CD14-positive monocyte (primary cell): ENCODE measurements around the gene CDH18. TPM values are rescaled to one million over a fixed set of nuclear protein-coding genes. Genes with fewer than 3 reads are reported as not detected.

Experiments used
- DNase-seq, 3 donors: peaks; one replicate each; pipeline ENCODE4 v3.0.0-alpha.2; 2011 to 2022
- H2AFZ ChIP-seq: 2 replicates; pipeline ENCODE4 v1.6.0; 2012; ENCODE audit warnings: mild to moderate bottlenecking, low read depth, low read length, inconsistent platforms; ENCODE audit not compliant: insufficient read depth, poor library complexity, severe bottlenecking
- H3K27ac ChIP-seq, 2 donors: 1 replicate in 1 of 2; 2 replicates in 1 of 2; pipeline ENCODE4 v1.5.1; 2012 to 2013; ENCODE audit warnings: low read length in 2 of 2, control low read depth in 1 of 2, inconsistent platforms in 1 of 2, low read depth in 1 of 2, mild to moderate bottlenecking in 1 of 2
- H3K27me3 ChIP-seq, 2 donors: one replicate each; pipeline versions ENCODE4 v1.6.0 to v1.6.1; 2011 to 2013; ENCODE audit warnings: low read length in 2 of 2; ENCODE audit not compliant: control insufficient read depth in 2 of 2, insufficient read depth in 2 of 2
- H3K36me3 ChIP-seq, 2 donors: replicated peaks in 1 of 2; 1 replicate in 1 of 2; 2 replicates in 1 of 2; pipeline versions ENCODE4 v1.5.1 to v1.6.1; 2012 to 2013; ENCODE audit warnings: low read length in 2 of 2, control low read depth in 1 of 2, inconsistent platforms in 1 of 2, mild to moderate bottlenecking in 1 of 2; ENCODE audit not compliant: insufficient read depth in 2 of 2, control insufficient read depth in 1 of 2
- H3K4me1 ChIP-seq, 2 donors: 1 replicate in 1 of 2; 2 replicates in 1 of 2; pipeline versions ENCODE4 v1.5.1 to v1.6.1; 2012 to 2013; ENCODE audit warnings: low read length in 2 of 2, control low read depth in 1 of 2, inconsistent platforms in 1 of 2, mild to moderate bottlenecking in 1 of 2, moderate library complexity in 1 of 2; ENCODE audit not compliant: insufficient read depth in 2 of 2, control insufficient read depth in 1 of 2
- H3K4me2 ChIP-seq: replicated peaks from 2 replicates; pipeline ENCODE3; 2012; ENCODE audit warnings: low read length, moderate library complexity, mild to moderate bottlenecking; ENCODE audit not compliant: poor library complexity, severe bottlenecking; ENCODE audit errors: extremely low read depth
- H3K4me3 ChIP-seq, 3 experiments: fragments of 200-600 bp in 1 of 3; sonication (generic) in 1 of 3; replicated peaks in 1 of 3; 1 replicate in 2 of 3; 2 replicates in 1 of 3; pipeline ENCODE4 v1.5.1; 2011 to 2013; ENCODE audit warnings: low read length in 3 of 3, mild to moderate bottlenecking in 3 of 3, control low read depth in 2 of 3, low read depth in 2 of 3, inconsistent platforms in 1 of 3, moderate library complexity in 1 of 3
- H3K79me2 ChIP-seq: 2 replicates; pipeline ENCODE4 v1.6.0; 2012; ENCODE audit warnings: mild to moderate bottlenecking, control low read depth, inconsistent platforms, low read length, moderate library complexity; ENCODE audit not compliant: insufficient read depth
- H3K9ac ChIP-seq: 2 replicates; pipeline ENCODE4 v1.6.0; 2017; ENCODE audit warnings: low read length, mild to moderate bottlenecking; ENCODE audit not compliant: insufficient read depth, poor library complexity, severe bottlenecking
- H3K9me3 ChIP-seq, 2 donors: replicated peaks in 1 of 2; 1 replicate in 1 of 2; 2 replicates in 1 of 2; pipeline versions ENCODE4 v1.5.1 to v1.6.1; 2012 to 2013; ENCODE audit warnings: low read length in 2 of 2, control low read depth in 1 of 2; ENCODE audit not compliant: control insufficient read depth in 1 of 2, insufficient read depth in 1 of 2
- H4K20me1 ChIP-seq: 2 replicates; pipeline ENCODE4 v1.6.0; 2012; ENCODE audit warnings: mild to moderate bottlenecking, low read length, control low read depth, moderate library complexity; ENCODE audit not compliant: insufficient read depth
- H3K27ac Mint-ChIP-seq, 7 donors: one replicate each; pipeline ENCODE4 v1.8.0; 2020; ENCODE audit warnings: mild to moderate bottlenecking in 7 of 7, mixed read lengths in 7 of 7, moderate library complexity in 6 of 7, inconsistent platforms in 2 of 7
- H3K27me3 Mint-ChIP-seq, 3 donors: one replicate each; pipeline ENCODE4 v1.8.0; 2021 to 2022; ENCODE audit warnings: low read depth in 3 of 3, mild to moderate bottlenecking in 3 of 3, mixed read lengths in 3 of 3, moderate library complexity in 3 of 3, inconsistent platforms in 1 of 3
- H3K36me3 Mint-ChIP-seq, 2 donors: one replicate each; pipeline ENCODE4 v1.8.0; 2020; ENCODE audit warnings: mixed read lengths in 2 of 2, inconsistent platforms in 1 of 2, mild to moderate bottlenecking in 1 of 2
- H3K4me1 Mint-ChIP-seq: one replicate; pipeline ENCODE4 v1.8.0; 2020; ENCODE audit warnings: mild to moderate bottlenecking, mixed read lengths
- H3K4me3 Mint-ChIP-seq, 2 donors: one replicate each; pipeline ENCODE4 v1.8.0; 2020; ENCODE audit warnings: mild to moderate bottlenecking in 2 of 2, mixed read lengths in 2 of 2, moderate library complexity in 1 of 2
- H3K9me3 Mint-ChIP-seq, 7 donors: one replicate each; pipeline ENCODE4 v1.8.0; 2020 to 2022; ENCODE audit warnings: mixed read lengths in 7 of 7, mild to moderate bottlenecking in 6 of 7, moderate library complexity in 6 of 7, inconsistent platforms in 2 of 7
- WGBS: methylation state at CpG from one replicate; pipeline ENCODE4 v1.1.5; 2013; ENCODE audit warnings: missing lambda C conversion rate; ENCODE audit not compliant: insufficient coverage; 5-methylcytosine and 5-hydroxymethylcytosine counted together
- intact Hi-C, 2 donors: fragments of 100-400 bp; cut with micrococcal nuclease; formaldehyde crosslinking; loops; one replicate each; pipeline versions ENCODE4 v1.15.0 to v1.15.1; 2023
- polyA plus RNA-seq, 3 donors: library from polyadenylated mRNA; depleted of rRNA in 1 of 3; unstranded in 2 of 3; stranded (reverse) in 1 of 3; fragments of 300-500 nt in 2 of 3; fragments of >200 nt in 1 of 3; fragmentation: Illumina TruSeq in 2 of 3; gene quantifications; 1 replicate in 2 of 3; 2 replicates in 1 of 3; pipeline ENCODE4 v1.2.3, GENCODE V29; 2012 to 2021
- TF ChIP-seq, protein P1 (sequence below): fragments of 200-600 bp; IDR thresholded peaks from one replicate; pipeline ENCODE4 v1.8.0; 2022; ENCODE audit warnings: antibody characterized with exemption, mild to moderate bottlenecking

The CDH18 gene
- polyA plus RNA-seq, 3 donors: not detected

DNA sequence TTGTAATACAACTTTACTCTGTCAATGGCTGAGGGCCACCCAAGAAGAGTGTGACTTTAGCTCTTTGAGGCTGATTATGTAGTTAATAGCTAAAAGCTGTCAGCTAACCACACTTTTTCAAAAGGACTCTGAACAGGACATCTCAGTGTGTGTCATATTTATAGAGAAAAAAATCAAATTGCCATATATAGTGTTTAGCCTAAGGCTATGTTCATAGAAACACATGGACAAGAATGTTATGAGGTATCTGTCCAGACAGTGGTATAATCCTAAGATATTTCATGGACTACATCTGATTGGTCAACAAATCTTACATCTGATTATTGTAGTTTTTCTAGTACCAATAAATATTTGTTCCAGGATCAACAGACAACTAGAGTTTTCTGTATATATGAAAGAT lies 42.1 kb upstream of the CDH18 start:
- no peak overlapping the region for H3K4me2 ChIP-seq
- TF ChIP-seq, protein P1, sequence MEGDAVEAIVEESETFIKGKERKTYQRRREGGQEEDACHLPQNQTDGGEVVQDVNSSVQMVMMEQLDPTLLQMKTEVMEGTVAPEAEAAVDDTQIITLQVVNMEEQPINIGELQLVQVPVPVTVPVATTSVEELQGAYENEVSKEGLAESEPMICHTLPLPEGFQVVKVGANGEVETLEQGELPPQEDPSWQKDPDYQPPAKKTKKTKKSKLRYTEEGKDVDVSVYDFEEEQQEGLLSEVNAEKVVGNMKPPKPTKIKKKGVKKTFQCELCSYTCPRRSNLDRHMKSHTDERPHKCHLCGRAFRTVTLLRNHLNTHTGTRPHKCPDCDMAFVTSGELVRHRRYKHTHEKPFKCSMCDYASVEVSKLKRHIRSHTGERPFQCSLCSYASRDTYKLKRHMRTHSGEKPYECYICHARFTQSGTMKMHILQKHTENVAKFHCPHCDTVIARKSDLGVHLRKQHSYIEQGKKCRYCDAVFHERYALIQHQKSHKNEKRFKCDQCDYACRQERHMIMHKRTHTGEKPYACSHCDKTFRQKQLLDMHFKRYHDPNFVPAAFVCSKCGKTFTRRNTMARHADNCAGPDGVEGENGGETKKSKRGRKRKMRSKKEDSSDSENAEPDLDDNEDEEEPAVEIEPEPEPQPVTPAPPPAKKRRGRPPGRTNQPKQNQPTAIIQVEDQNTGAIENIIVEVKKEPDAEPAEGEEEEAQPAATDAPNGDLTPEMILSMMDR: no peak
- no peak overlapping the region for H3K9ac ChIP-seq
- intact Hi-C loops: no loop called here
- Mint-ChIP-seq H3K9me3 (peaks cover 0 to 2% (median 0%) of the 10 kb centered on the region in 7 donors), H3K4me3 (no peak overlapping the region), H3K4me1 (no peaks in the 10 kb centered on the region), H3K36me3 (no peaks in the 10 kb centered on the region), H3K27ac (no peak overlapping the region), H3K27me3 (no peaks in the 10 kb centered on the region)
- H3K4me3 ChIP-seq: no peak overlapping the region
- no peak overlapping the region for H3K27ac ChIP-seq
- no peak for DNase-seq
- H3K27me3 ChIP-seq: no peaks in the 10 kb centered on the region
- no peak overlapping the region for H2AFZ ChIP-seq
- no peaks in the 10 kb centered on the region for H3K9me3 ChIP-seq
- no peaks in the 10 kb centered on the region for H4K20me1 ChIP-seq
- no peaks in the 10 kb centered on the region for H3K36me3 ChIP-seq
- H3K79me2 ChIP-seq: no peaks in the 10 kb centered on the region
- no peaks in the 10 kb centered on the region for H3K4me1 ChIP-seq

DNA sequence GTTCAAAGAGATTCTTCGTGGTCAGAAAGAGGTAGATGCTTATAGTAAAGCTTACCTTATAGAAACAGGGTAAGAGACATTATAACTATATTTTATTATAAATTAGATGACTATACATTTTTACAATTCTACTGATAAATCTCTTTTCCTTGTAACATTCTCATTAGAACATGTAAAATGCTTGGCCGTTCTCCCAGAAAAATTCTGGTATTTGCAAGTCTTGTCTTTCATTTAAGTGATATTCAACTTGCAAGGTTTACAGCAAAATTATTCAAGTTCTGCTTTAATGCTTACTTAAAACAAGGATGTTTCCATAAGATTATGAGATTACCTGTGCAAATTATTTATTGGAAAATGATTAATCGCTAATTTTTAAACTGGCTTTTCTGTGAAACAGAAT lies 41.3 kb upstream of the CDH18 start:
- H3K27ac Mint-ChIP-seq: no peak overlapping the region
- peaks cover 0 to 2% (median 0%) of the 10 kb centered on the region in 7 donors for H3K9me3 Mint-ChIP-seq
- Histone ChIP-seq H4K20me1 (no peaks in the 10 kb centered on the region), H3K4me2 (no peak overlapping the region), H3K27ac (no peak overlapping the region), H3K36me3 (no peaks in the 10 kb centered on the region), H3K27me3 (no peaks in the 10 kb centered on the region), H3K4me1 (no peaks in the 10 kb centered on the region), H3K9me3 (no peaks in the 10 kb centered on the region), H3K79me2 (no peaks in the 10 kb centered on the region), H3K9ac (no peak overlapping the region), H2AFZ (no peak overlapping the region), H3K4me3 (no peak overlapping the region)
- no peaks in the 10 kb centered on the region for H3K27me3 Mint-ChIP-seq
- intact Hi-C loops: no loop called here
- H3K4me1 Mint-ChIP-seq: no peaks in the 10 kb centered on the region
- no CpG with 5 or more reads among the region's 3 CpGs for WGBS
- TF ChIP-seq, protein P1: no peak
- no peak for DNase-seq
- H3K36me3 Mint-ChIP-seq: no peaks in the 10 kb centered on the region
- H3K4me3 Mint-ChIP-seq: no peak overlapping the region
